HG03097 (cell line): ENCODE measurements around the gene LIN28A.

ENCODE experiments used
- ATAC-seq: cut with Tn5 transposase; IDR thresholded peaks from one replicate; pipeline ENCODE4 v1.9.1; 2021; ENCODE audit not compliant: unreplicated experiment, low FRiP score

LIN28A gene

DNA sequence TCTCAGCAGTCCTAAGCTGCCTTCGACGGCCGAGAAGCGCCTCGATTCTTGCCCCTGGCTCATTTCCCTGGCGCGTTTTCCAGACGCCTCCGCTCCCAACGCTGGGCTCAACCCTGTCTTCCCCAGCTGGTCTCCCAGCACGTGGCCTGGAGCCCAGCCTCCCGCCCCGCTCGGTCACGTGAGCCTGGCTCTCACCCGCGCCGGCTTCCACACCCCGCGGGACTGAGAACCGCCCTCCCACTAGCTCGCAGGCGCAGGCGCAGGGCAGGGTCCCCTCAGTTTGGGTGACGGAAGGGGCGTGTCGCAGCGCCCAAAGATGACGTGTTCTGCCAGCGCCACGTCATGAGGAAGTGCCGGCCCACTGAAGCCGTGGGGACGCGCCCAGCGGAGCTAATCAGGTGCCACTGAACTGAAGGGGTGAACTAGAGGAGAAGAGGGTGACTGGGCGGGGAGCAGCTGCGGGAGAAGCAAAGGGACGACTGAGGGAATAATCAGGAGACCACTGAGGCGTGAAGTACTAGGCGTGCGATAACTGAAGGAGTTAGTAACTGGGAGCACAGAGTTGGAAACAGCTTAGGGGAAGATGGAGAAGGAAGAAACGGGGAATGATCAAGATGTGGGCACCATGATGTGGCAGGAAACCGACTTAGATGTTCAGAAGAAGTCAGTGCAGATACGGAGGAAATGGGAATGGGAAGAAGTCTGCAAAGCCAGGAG is 21.5 kb downstream of the LIN28A start, which contains the start of gene DHDDS:
Gene DHDDS, plus strand, starts transcription at position 343 of the 717 bp plus-strand sequence. CDS start 625 bp downstream, outside the sequence.
- peak; percentile 96 for ATAC-seq

DNA sequence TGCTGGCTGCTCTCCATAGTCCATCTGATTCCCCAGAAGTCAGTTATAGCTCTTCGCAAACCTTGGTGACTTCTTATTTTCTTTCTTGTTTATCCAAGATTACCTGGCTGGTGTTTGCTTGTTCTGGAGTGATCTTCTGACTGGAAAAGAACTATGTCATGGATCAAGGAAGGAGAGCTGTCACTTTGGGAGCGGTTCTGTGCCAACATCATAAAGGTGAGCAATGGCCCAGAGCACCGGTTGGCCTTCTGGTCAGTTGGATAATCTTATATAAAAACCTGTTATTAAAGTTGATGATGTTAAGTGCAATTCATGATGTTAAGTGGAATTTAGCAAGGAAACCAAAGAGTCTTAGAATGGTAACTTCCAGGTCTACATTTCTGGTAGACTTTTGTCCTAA is 22.2 kb downstream of the LIN28A start:
- ATAC-seq: no peak

- no peak for ATAC-seq
These were observed 23.6 kb downstream of the LIN28A start for GRCh38 chr1:26434161-26434752.

- ATAC-seq: no peak
These were observed 27.4 kb downstream of the LIN28A start for GRCh38 chr1:26438041-26438440.

DNA sequence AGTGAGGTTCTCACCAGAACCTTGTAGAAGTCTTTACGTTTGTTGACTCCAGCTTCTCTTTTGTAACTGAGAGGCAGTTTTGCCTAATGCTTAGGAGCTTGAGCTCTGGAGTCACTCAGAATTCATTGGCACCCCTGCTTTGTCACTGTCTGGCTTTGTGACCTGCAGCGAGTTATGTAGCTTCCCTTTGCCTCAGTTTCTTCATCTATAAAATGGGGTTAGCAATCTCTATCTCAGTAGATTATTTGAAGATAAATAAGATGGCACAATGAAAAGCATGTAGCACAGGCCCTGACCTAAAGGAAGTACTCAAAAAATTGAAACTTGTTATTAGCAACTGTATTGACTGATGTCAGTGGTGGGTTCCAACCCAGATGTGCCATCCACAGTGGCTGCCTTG is 29.6 kb downstream of the LIN28A start:
- no peak for ATAC-seq

DNA sequence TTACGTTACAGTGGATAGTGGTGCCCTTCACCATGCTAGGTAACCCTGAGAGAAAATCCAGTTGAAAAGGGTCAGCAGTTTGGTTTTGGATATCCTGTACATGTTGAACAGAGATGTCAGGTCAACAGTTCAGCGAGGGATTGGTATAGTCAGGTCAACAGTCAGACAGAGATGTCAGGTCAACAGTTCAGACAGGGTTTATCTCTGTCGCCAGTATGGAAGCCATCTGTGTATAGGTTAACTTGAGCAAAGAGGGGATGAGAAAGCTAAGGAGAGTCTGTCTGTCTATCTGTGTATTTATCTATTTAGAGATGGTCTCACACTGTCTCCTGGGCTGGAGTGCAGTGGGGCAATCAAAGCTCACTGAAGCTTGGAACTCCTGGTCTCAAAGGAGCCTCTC is 39.3 kb downstream of the LIN28A start:
- no peak for ATAC-seq

GRCh38 chr1:26450908-26451307 is 40.3 kb downstream of the LIN28A start:
- no peak for ATAC-seq

DNA sequence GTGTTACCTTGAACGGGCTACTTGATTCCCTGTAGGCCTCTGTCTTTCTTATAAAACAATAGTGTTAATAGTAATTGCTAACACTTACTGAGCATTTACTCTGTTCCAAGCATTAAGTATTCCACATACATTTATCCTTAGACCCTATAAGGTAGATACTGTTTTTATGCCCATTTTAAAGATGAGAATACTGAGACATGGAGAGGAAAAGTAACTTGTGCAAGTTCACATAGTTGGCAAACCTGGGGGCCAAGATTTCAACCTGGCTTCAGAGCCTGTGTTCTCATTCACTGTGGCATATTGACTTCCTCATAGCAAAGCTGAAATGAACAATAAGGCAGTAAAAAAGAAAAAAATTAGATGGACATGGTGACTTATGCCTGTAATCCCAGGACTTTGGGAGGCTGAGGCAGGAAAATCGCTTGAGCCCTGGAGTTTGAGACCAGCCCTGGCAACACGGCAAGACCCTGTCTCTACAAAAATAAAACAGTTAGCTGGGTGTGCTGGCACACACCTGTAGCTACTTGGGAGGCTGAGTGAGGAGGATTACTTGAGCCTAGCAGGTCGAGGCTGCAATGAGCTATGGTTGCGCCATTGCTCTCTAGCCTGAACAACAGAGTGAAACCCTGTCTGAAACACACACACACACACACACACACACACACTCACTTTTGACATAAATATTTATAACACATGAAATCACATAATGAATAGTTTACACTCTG is 42.0 kb downstream of the LIN28A start:
- no peak for ATAC-seq

GRCh38 chr1:26459148-26459547 is 48.5 kb downstream of the LIN28A start:
- no peak for ATAC-seq

DNA sequence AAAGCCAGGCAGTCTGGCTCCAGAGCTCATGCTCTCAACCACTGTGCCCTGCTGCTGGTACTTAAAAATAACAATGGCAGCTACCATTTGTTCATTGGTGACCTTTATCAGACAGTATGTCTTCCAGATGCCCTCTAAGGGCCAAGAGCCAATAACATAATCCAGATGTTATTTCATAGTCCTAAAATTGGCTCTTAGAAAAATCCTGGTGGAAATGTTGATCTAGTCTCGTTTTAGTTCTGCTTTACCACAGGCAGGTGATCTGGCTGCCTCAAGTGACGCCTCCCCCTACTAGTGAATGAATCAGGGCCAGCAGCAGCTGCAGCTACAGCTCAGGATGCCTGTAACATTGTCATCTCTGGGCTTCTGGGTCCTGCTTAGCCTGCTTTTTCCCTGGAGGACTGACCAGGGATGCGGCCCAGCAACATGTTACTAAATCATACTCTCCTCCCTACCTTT is 49.0 kb downstream of the LIN28A start:
- no peak for ATAC-seq

DNA sequence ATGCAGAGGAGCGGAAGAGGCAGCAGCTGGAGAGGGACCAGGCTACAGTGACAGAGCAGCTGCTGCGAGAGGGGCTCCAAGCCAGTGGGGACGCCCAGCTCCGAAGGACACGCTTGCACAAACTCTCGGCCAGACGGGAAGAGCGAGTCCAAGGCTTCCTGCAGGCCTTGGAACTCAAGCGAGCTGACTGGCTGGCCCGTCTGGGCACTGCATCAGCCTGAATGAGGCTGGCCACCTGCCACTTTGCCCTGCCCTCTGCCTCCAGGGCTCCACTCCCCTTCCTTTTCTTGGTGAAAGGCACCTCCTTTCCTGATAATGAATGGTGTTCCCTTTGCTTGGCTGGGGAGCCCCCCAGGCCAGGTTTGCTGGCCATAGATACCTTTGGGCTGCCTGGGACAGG is 58.3 kb downstream of the LIN28A start:
- ATAC-seq: no peak

GRCh38 chr1:26469558-26469957 is 58.9 kb downstream of the LIN28A start:
- ATAC-seq: no peak

DNA sequence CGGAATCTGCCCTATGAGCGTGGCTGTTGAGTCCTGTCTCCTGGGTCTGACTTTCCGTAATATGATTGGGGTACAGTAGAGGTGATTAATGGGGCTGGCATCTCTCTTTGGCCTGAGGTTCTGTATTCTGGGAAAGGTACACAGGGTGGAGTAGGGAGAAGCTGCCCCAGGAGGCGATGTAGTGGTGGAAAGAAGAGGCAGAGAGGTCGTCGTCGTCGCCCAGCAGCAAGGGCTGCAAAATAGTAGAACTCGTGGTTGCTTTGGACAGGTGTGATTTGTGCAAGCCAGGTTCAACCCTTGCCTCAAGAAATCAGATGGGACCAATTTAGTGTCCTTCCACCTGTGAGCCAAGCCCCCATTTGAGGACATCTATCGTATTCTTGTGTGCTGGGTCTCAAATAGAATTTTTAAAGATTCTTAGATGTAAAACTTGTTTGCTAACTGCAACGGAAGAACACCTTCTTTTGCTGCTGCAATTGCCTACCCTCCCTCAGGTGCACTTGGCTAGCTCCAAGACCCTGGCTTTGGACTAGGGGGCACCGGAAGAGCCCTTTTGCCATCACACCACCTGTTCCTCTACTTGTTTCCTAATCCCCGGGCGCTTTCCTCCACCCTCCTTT is 60.4 kb downstream of the LIN28A start:
- ATAC-seq: no peak

DNA sequence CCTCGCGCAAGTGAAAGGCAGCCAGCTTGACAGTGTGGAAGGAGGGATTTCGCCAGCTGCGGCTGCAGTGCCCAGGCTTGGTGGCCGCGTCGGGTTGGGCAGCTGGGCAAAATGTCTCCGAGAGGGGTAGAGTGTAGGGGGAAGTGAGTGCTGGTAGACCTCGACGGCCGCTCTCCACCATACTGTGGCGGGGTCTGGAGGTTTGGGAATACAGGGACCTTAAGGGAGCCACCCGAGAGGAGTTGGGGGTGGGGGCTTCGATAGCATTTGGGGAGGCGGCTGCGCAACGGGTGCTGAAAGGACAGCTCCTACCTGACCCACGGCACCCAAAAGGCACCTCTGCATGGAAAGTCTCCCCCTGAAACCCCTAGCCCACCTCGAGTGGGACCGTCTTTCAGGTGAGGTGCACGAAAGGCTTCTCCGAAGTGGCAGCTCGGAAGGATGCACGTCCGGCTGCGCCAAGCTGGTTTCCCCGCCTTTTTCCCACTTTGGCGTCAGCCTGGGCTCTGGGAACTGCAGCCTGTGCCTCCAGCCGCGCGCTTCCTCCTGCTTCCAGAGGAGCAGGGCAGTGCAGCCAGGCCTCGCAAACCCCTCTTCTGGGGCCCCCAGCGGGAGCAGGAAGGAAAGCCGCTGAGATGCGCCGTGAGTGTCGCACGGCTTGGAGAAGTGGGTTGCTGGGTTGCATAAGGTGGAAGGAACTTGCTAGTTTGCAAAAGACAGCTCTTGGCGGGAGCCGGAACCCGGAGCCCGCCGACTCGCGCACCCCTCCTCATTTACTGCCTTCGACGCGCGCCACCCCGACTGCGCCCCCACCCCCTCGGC is 61.1 kb downstream of the LIN28A start:
- no peak for ATAC-seq

DNA sequence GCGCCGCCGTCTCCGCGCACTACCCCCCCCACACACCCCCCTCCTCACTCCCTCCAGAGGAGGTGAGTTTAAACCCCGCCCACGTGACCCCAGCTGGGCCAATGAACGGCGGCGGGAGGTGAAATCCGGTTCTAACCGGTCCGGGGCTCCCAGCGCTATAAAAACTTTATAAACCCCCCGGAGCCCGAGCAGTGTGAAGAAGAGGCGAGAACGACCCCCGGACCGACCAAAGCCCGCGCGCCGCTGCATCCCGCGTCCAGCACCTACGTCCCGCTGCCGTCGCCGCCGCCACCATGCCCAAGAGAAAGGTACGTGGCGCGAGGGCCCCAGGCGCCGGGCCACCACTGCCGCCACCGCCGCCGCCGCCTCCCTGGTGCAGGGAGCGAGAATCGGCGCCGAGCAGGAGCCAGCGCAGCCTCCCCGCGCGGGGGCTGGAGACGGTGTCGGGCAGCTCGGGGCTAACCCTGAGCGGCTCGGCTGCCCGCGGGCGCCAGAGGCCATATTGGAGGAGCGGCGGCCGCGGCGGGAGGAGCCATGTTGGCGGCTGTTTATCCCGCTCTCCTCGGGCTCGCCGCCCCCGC is 61.8 kb downstream of the LIN28A start, which contains the start of gene HMGN2:
Gene HMGN2, plus strand, starts transcription at position 121 of the 581 bp plus-strand sequence. Its CDS starts 173 bp downstream, at position 294.
- peak; percentile 28 for ATAC-seq

DNA sequence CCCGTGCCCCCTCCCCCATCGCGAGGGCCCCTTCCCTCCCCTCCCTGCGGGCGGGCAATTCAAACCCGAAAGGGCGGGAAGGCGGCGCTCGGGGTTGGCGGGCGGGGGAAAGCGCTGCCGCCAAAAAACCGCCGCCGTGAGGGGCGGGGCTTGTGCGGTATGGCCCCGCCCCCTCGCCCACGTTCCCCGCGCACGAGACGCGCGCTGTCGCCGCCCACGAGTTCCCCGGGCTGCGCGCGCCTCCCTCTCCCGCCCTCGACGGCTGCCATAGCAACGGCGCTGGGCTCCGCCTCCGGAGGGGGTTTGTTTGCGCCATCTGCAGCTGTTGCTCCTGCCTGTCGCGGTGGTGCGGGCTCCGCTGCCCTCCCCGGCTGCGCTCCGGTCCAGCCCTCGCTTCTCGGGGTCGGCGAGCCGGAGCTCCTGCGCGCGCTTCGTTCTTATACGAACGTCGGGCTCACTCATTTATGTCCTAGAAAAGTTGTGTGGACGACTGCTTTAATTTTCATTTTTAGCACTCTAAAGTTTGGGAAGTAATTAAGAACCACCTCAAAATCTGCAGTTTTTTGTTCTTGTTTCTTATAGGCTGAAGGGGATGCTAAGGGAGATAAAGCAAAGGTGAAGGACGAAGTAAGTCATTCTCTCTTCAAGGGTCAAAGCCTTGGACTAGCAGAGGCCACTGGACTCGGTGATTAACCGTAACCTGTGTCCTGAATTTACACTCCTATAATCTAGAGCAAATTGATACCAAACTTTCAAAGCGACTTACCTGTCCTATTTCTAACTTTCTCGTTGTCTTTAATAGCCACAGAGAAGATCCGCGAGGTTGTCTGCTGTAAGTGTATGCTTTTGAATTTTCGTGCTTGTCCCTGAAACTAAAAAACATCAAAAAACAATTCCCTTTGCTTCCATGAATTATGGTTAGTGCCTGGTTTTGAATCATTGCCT is 62.6 kb downstream of the LIN28A start:
- peak; percentile 87 for ATAC-seq

DNA sequence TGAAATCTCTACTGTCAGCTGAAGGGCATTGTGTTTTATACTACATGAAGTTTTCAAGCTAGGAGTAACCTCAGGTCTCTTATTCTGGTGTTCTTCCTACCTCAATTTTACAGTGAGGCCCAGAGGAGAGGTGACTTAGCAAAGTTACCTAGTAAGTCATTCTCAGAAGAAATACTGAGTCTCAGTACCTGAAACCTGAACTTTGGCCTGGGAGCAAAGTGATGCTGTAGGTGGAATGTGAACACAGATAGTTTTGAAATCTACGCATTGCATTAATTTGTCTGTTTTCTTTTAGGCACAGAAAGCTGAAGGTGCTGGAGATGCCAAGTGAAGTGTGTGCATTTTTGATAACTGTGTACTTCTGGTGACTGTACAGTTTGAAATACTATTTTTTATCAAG is 64.2 kb downstream of the LIN28A start:
- no peak for ATAC-seq

- ATAC-seq: no peak
These were observed 65.4 kb downstream of the LIN28A start for GRCh38 chr1:26475989-26476388.

DNA sequence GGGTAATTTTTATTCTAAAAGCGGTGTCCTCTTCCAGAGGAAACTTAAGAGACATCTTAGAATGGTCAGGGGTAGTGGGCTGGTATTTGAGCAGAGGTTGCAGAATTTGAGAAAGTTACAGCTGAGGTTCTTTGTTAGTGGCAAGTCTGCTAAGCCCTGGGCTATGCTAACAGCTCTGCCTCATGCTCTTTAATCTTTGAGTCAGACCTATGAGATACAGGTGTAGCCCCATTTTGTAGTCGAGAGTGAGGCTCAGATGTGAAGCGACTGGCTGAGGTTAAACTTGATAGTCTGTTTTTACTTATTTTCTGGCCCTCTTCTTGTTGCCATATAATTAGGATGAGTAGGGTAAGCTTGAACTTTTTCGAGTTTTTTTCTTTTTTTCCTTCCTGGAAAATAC is 66.3 kb downstream of the LIN28A start:
- no peak for ATAC-seq
